ENCODE measurements around the gene DTX3.
A peak's percentile ranks its signal among the peaks of the same experiment; 100 is the strongest.
"Not testable (repeated sequence)": the region's sequence is repeated elsewhere in the genome, so short reads cannot be mapped to it uniquely, and the experiment has no call there.

Gene DTX3

GRCh38 chr12:57604454-57604991 lies at the start of gene DTX3:
Gene DTX3, plus strand, starts transcription at chr12:57604824. Its CDS starts 1,694 bp downstream, at chr12:57606518.
- DNase-seq: peak; percentile 34

- DNase-seq: no peak
Observed at GRCh38 chr12:57554897-57555296, 49.7 kb upstream of the DTX3 start.

GRCh38 chr12:57558864-57559263 lies 45.8 kb upstream of the DTX3 start:
- DNase-seq: no peak

- no peak for DNase-seq
Observed at GRCh38 chr12:57560516-57560915, 44.1 kb upstream of the DTX3 start.

GRCh38 chr12:57561117-57561516 lies 43.5 kb upstream of the DTX3 start:
- peak; percentile 35 for DNase-seq

- DNase-seq: no peak
Observed at GRCh38 chr12:57563358-57563757, 41.3 kb upstream of the DTX3 start.

- DNase-seq: no peak
Observed at GRCh38 chr12:57564178-57564740, 40.4 kb upstream of the DTX3 start.

GRCh38 chr12:57568838-57569237 lies 35.8 kb upstream of the DTX3 start:
- DNase-seq: no peak

- DNase-seq: no peak
Observed at GRCh38 chr12:57569858-57570257, 34.8 kb upstream of the DTX3 start.

GRCh38 chr12:57570438-57570837 lies 34.2 kb upstream of the DTX3 start:
- DNase-seq: not testable (repeated sequence)

GRCh38 chr12:57571926-57572762 lies 32.5 kb upstream of the DTX3 start:
- DNase-seq: no peak

- no peak for DNase-seq
Observed at GRCh38 chr12:57574795-57575194, 29.8 kb upstream of the DTX3 start.

- no peak for DNase-seq
Observed at GRCh38 chr12:57575771-57576612, 28.6 kb upstream of the DTX3 start.

GRCh38 chr12:57576613-57577160 lies 27.9 kb upstream of the DTX3 start:
- no peak for DNase-seq

- DNase-seq: no peak
Observed at GRCh38 chr12:57577981-57578758, 26.5 kb upstream of the DTX3 start.

GRCh38 chr12:57579011-57579410 lies 25.6 kb upstream of the DTX3 start:
- no peak for DNase-seq

- no peak for DNase-seq
Observed at GRCh38 chr12:57579677-57580465, 24.8 kb upstream of the DTX3 start.

GRCh38 chr12:57580466-57580795 lies 24.2 kb upstream of the DTX3 start:
- no peak for DNase-seq

- DNase-seq: no peak
Observed at GRCh38 chr12:57581802-57582201, 22.8 kb upstream of the DTX3 start.

- DNase-seq: no peak
Observed at GRCh38 chr12:57582440-57582839, 22.2 kb upstream of the DTX3 start.
